K562 (cell line): ENCODE measurements around the gene PXN. TPM values are rescaled to one million over a fixed set of nuclear protein-coding genes. Genes with fewer than 3 reads are reported as not detected.

ENCODE experiments used
- CREBBP ChIP-seq: IDR thresholded peaks from one replicate; pipeline ENCODE4 v1.6.1; 2012; ENCODE audit warnings: low read depth, mild to moderate bottlenecking, control low read depth, inconsistent platforms, low read length
- GATA2 ChIP-seq: sonication (generic); formaldehyde crosslinking; IDR thresholded peaks from 2 replicates; pipeline ENCODE4 v1.4.0; 2020; ENCODE audit warnings: mild to moderate bottlenecking, missing genetic modification reagents
- HSF4 ChIP-seq: fragments of 250-450 bp; sonication (Bioruptor Pico); IDR thresholded peaks from 2 replicates; pipeline ENCODE4 v2.1.2; 2022; ENCODE audit warnings: mild to moderate bottlenecking, moderate library complexity, borderline replicate concordance
- MLX ChIP-seq, 2 experiments: fragments of 450-650 bp in 1 of 2; sonication (generic) in 1 of 2; formaldehyde crosslinking; conservative IDR thresholded peaks; 2 replicates each; pipeline versions ENCODE4 v1.4.0 to v1.8.1; 2020 to 2022; ENCODE audit warnings: mild to moderate bottlenecking in 1 of 2, missing genetic modification reagents in 1 of 2
- NFRKB ChIP-seq: fragments of 450-650 bp; IDR thresholded peaks from 2 replicates; pipeline ENCODE4 v1.6.1; 2016; ENCODE audit warnings: low read depth
- SAP30 ChIP-seq: fragments of 200-600 bp; sonication (generic); IDR thresholded peaks from 2 replicates; pipeline ENCODE4 v1.6.1; 2012; ENCODE audit warnings: borderline replicate concordance, low read depth, mild to moderate bottlenecking, moderate library complexity, low read length, control low read depth, inconsistent platforms; ENCODE audit not compliant: insufficient read depth, poor library complexity, severe bottlenecking
- YY1 ChIP-seq, 3 experiments: IDR thresholded peaks; 2 replicates each; pipeline ENCODE4 v1.6.1; 2011; ENCODE audit warnings: low read length in 2 of 3, mild to moderate bottlenecking in 2 of 3, moderate library complexity in 2 of 3, borderline replicate concordance in 1 of 3, control low read depth in 1 of 3, low read depth in 1 of 3; ENCODE audit not compliant: insufficient read depth in 3 of 3, insufficient replicate concordance in 2 of 3, control insufficient read depth in 1 of 3, insufficient read length in 1 of 3; ENCODE audit errors: extremely low read depth in 1 of 3
- ZNF134 ChIP-seq: fragments of 250-450 bp; sonication (Bioruptor Pico); conservative IDR thresholded peaks from 2 replicates; pipeline ENCODE4 v1.4.0; 2020
- ZNF668 ChIP-seq: fragments of 250-450 bp; sonication (Bioruptor Pico); IDR thresholded peaks from 2 replicates; pipeline ENCODE4 v1.8.0; 2022; ENCODE audit warnings: mild to moderate bottlenecking, inconsistent platforms
- polyA plus RNA-seq, 8 experiments: library from polyadenylated mRNA; depleted of rRNA in 4 of 8; stranded (reverse) in 5 of 8; unstranded in 3 of 8; fragments of >200 nt; fragmentation: Nextera tagmentation in 2 of 8; fragmentation: Illumina TruSeq in 1 of 8; extraction: Ambion mirVana in 2 of 8; extraction: Trizol in 1 of 8; gene quantifications; 2 replicates each; pipeline versions ENCODE4 v1.2.1 to v1.2.3, GENCODE V29; 2011 to 2014; ENCODE audit warnings: inconsistent platforms in 1 of 8, missing spikeins in 1 of 8
- total RNA-seq, 7 experiments: library from RNA; depleted of rRNA in 6 of 7; stranded (reverse); fragments of >200 nt in 6 of 7; fragmentation: Illumina TruSeq in 2 of 7; extraction: Trizol in 2 of 7; gene quantifications; 2 replicates each; pipeline versions ENCODE4 v1.2.1 to v1.2.3, GENCODE V29; 2011 to 2021; ENCODE audit warnings: low replicate concordance in 1 of 7
- TF ChIP-seq, protein P1 (sequence below), 2 experiments: fragments of 450-650 bp; IDR thresholded peaks; 2 replicates each; pipeline ENCODE4 v1.6.1; 2016

The PXN gene
- total and polyA plus RNA-seq, 9 of the 15 experiments (the other 6 are each of a cell fraction or from before 2014, with no cell fraction given): 4.0 to 74.1 (median 18.6) TPM

DNA sequence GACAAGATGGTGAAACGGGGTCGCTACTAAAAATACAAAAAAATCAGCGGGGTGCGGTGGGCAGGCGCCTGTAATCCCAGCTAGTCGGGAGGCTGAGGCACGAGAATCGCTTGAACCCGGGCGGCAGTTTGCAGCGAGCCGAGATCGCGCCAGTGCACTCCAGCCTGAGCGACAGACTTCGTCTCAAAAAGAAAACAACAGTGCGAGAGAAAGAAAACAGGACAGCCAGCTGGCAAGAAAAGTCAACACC lies 26.8 kb upstream of the PXN start (continued):
- no peak for TF ChIP-seq MLX (CRISPR knock-in tag; conservative IDR thresholded peaks at IDR 0.05)
- TF ChIP-seq CREBBP: no peak
- no peak for TF ChIP-seq HSF4 (CRISPR knock-in tag)
- TF ChIP-seq, protein P1, sequence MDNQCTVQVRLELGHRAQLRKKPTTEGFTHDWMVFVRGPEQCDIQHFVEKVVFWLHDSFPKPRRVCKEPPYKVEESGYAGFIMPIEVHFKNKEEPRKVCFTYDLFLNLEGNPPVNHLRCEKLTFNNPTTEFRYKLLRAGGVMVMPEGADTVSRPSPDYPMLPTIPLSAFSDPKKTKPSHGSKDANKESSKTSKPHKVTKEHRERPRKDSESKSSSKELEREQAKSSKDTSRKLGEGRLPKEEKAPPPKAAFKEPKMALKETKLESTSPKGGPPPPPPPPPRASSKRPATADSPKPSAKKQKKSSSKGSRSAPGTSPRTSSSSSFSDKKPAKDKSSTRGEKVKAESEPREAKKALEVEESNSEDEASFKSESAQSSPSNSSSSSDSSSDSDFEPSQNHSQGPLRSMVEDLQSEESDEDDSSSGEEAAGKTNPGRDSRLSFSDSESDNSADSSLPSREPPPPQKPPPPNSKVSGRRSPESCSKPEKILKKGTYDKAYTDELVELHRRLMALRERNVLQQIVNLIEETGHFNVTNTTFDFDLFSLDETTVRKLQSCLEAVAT (IDR thresholded peaks at IDR 0.05): no peak
- TF ChIP-seq NFRKB: no peak
- no peak for TF ChIP-seq ZNF668 (CRISPR knock-in tag)
- no peak for TF ChIP-seq YY1 (IDR thresholded peaks at IDR 0.05; ENCODE audit: borderline replicate concordance in 1 of 3, control insufficient read depth in 1 of 3, extremely low read depth in 1 of 3, insufficient read depth in 3 of 3, insufficient read length in 1 of 3, insufficient replicate concordance in 2 of 3, low read depth in 1 of 3, low read length in 2 of 3)
- no peak for TF ChIP-seq GATA2
- no peak for TF ChIP-seq ZNF134 (CRISPR knock-in tag)
- TF ChIP-seq SAP30: peak; percentile 18
